Measurements from ENCODE around the gene POLD4. TPM values are rescaled to one million over a fixed set of nuclear protein-coding genes. Genes with fewer than 3 reads are reported as not detected.

Gene POLD4
- total and polyA plus RNA-seq, 2 donors (not counting 1 experiment from before 2014, with no cell fraction given), result 32.4 to 36.3 TPM

DNA sequence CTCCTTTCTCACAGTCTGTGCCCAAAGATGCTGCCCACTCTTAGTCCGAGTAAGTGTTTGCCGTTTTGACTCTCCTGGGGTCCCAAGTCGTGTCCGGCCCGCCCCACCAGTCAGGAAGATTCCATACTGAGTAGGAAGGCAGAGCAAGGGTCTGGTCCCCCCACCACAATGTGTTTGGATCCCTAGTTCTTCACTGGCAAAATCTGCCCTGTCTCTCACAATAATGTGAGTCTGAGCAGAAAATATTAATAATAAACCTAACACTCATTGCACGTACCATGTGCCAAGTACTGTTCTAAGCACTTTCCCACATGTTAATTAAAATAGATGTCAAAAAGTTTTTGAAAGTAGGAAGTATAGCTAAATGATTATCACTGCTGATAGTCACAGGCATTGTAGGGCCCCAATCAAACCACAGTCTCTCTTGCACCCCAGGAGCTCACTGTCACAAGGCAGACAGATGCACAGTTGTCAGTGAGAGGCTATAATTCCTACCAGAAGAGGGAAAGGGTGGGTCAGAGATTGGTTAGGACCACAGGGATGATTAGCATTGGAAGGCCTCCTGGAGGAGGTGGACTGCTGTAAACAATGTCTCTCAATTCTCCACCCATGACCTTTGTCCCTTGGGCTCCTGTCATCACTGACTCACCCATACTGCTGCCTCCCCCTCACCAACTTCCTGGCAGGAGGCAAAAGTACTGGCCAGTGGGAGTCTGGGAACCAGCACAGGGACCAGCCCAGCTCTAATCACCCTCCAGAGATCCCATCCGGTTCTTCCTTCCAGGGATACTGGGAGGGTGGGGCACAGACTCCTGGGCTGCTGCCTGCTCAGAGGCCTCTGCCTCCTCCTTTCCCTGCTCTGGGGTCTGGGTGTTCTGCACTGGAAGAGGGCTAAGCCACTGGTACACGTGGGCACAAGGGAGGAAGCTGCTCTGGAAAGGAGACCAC, 1.0 kb upstream of the POLD4 start:
- Histone ChIP-seq H2AFZ (ENCODE audit: low read length) (no peak overlapping the region), H3K4me1 (ENCODE audit: control insufficient read depth, extremely low read depth, insufficient read depth, low read length) (peaks cover 45% of the 10 kb centered on the region), H3K27ac (ENCODE audit: insufficient read depth, low read length) (peak overlapping the region; percentile 99), H3K27me3 (ENCODE audit: control insufficient read depth, insufficient read depth, low read length) (no peaks in the 10 kb centered on the region), H3K4me3 (replicated peaks in 1 of 4; ENCODE audit: control extremely low read depth in 1 of 4, insufficient read depth in 1 of 4, low read depth in 3 of 4, low read length in 4 of 4) (peak overlapping the region; percentile 45 to 93 (median 78)), H3K4me2 (ENCODE audit: extremely low read depth, insufficient read depth, low read length) (peak overlapping the region; percentile 75), H4K20me1 (ENCODE audit: control insufficient read depth, extremely low read depth, insufficient read depth, low read length) (no peaks in the 10 kb centered on the region), H3K79me2 (ENCODE audit: control insufficient read depth, insufficient read depth, low read length) (peaks cover 4% of the 10 kb centered on the region), H3K9me3 (ENCODE audit: control insufficient read depth, insufficient read depth, low read depth, low read length) (no peaks in the 10 kb centered on the region), H3K36me3 (ENCODE audit: control insufficient read depth, insufficient read depth, low read length) (peaks cover 1% of the 10 kb centered on the region), H3K9ac (ENCODE audit: insufficient read depth, low read length) (peak overlapping the region; percentile 58)
- peak; percentile 96 to 97 for DNase-seq (ENCODE audit: low read depth in 2 of 2)
- TF ChIP-seq EZH2 (IDR thresholded peaks at IDR 0.05; ENCODE audit: low read length, missing control alignments) (no peak), CTCF (conservative IDR thresholded peaks at IDR 0.05 in 1 of 2, IDR thresholded peaks at IDR 0.05 in 1 of 2; ENCODE audit: low read depth in 1 of 2, low read length in 2 of 2) (peak in 1 of 2 donors; percentile 37)

DNA sequence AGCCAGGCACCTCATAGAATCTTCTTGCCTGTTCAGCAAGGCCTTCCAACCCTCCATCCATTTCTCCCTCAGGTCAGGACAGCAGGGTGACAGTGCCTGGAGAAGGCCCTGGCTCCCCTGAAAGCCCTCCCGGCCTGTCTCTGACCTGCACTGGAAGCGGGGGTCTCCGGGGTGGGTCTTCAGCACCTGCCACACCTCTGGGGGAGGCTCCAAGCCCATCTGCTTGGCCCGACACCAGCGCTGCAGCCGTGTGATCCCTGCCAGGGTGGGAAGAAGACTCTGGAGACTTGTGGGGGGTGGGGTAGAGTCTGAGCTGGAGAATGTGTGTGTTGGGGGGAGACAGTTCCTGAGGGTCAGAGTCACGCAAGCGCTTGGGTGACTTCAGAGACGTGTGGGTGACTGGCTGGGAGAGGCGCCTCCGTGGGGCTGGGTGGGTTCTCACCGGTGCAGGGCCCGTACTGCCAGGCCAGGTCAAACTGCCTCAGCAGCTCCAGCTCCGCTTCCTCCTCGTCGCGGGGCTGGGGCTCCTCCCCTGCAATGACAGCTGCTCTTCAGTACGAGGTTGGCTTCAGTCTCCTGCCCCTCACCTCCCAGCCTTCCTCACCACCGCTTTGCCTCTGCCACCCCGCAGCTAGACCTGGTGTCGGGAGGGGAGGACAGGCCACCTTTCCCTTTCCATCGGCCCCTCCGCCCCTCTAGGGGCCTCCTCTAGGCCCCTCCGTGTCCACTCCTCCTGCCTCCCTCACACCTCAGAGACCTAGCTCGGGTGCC, 615 bp downstream of the POLD4 start:
- H3K4me3 ChIP-seq (replicated peaks in 1 of 4; ENCODE audit: control extremely low read depth in 1 of 4, insufficient read depth in 1 of 4, low read depth in 3 of 4, low read length in 4 of 4), result peak overlapping the region; percentile 52 to 93 (median 78)
- no peaks in the 10 kb centered on the region for H3K27me3 ChIP-seq (ENCODE audit: control insufficient read depth, insufficient read depth, low read length)
- peaks cover 1% of the 10 kb centered on the region for H3K36me3 ChIP-seq (ENCODE audit: control insufficient read depth, insufficient read depth, low read length)
- no peaks in the 10 kb centered on the region for H4K20me1 ChIP-seq (ENCODE audit: control insufficient read depth, extremely low read depth, insufficient read depth, low read length)
- H2AFZ ChIP-seq (ENCODE audit: low read length), result no peak overlapping the region
- H3K4me2 ChIP-seq (ENCODE audit: extremely low read depth, insufficient read depth, low read length), result peak overlapping the region; percentile 91
- H3K9me3 ChIP-seq (ENCODE audit: control insufficient read depth, insufficient read depth, low read depth, low read length), result no peaks in the 10 kb centered on the region
- H3K27ac ChIP-seq (ENCODE audit: insufficient read depth, low read length), result peak overlapping the region; percentile 99
- H3K9ac ChIP-seq (ENCODE audit: insufficient read depth, low read length), result peak overlapping the region; percentile 95
- no peak for DNase-seq (ENCODE audit: low read depth in 2 of 2)
- H3K79me2 ChIP-seq (ENCODE audit: control insufficient read depth, insufficient read depth, low read length), result peaks cover 4% of the 10 kb centered on the region
- TF ChIP-seq CTCF (conservative IDR thresholded peaks at IDR 0.05 in 1 of 2, IDR thresholded peaks at IDR 0.05 in 1 of 2; ENCODE audit: low read depth in 1 of 2, low read length in 2 of 2) (no peak), EZH2 (IDR thresholded peaks at IDR 0.05; ENCODE audit: low read length, missing control alignments) (no peak)
- peaks cover 39% of the 10 kb centered on the region for H3K4me1 ChIP-seq (ENCODE audit: control insufficient read depth, extremely low read depth, insufficient read depth, low read length)
